ENCODE results near the gene SLC9A3. TPM values are rescaled to one million over a fixed set of nuclear protein-coding genes. Genes with fewer than 3 reads are reported as not detected.

SLC9A3 gene
- total RNA-seq, 1 donor from 2014 or later = 9.9 TPM

- no peaks in the 10 kb centered on the region for H3K9me3 ChIP-seq
- H3K27me3 ChIP-seq = no peaks in the 10 kb centered on the region
- no peak for TF ChIP-seq CTCF (IDR thresholded peaks at IDR 0.05)
- peaks cover 12% of the 10 kb centered on the region in 2 donors for H3K4me1 ChIP-seq
- intact Hi-C loops (cut with DNase I) = loop anchor here (1.0 to 10.0 kb wide), 4 partner anchors 31 to 225 kb away; partner anchors contain the start of genes CCDC127, CEP72, PDCD6 and SDHA
- DNase-seq (ENCODE audit: low spot score in 2 of 2) = peak in 1 of 2 donors; percentile 82
- H3K36me3 ChIP-seq = peaks cover 11 to 17% of the 10 kb centered on the region in 2 donors
- peak within 1 kb of the TSS; percentile 76 for H3K27ac ChIP-seq
- peak within 1 kb of the TSS; percentile 71 to 92 for H3K4me3 ChIP-seq
Observed at GRCh38 chr5:442335-443238, 81.7 kb downstream of the SLC9A3 start, which contains the start of gene EXOC3. Gene EXOC3 (plus strand): TSS chr5:443176. CDS start chr5:446206, 3,030 bp downstream.

DNA sequence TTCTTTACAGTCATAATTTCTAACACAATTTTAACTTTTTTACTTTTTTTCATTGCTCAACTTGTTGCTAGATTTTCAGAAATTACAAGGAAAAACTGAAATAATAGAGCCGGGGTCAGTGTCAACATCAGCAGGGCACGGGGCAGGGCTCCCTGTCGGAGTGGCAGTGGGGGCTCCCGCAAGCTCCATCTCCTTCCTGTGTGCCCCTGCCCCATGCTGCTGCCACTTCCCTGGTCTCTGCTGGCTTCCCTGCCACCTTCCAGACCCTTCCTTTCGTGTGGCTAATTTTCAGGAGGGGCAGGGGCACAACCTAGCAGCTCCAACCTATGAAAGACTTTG, 82.3 kb downstream of the SLC9A3 start:
- no peaks in the 10 kb centered on the region for H3K27me3 ChIP-seq
- intact Hi-C loops (cut with DNase I) = loop anchor here (1.0 to 10.0 kb wide), 4 partner anchors 31 to 225 kb away; partner anchors contain the start of genes CCDC127, CEP72, PDCD6 and SDHA
- no peaks in the 10 kb centered on the region for H3K9me3 ChIP-seq
- DNase-seq (ENCODE audit: low spot score in 2 of 2) = no peak
- TF ChIP-seq CTCF (IDR thresholded peaks at IDR 0.05) = no peak
- H3K4me1 ChIP-seq = peaks cover 12% of the 10 kb centered on the region in 2 donors
- no peak overlapping the region for H3K27ac ChIP-seq
- H3K36me3 ChIP-seq = peaks cover 5 to 11% of the 10 kb centered on the region in 2 donors
- peak overlapping the region; percentile 71 to 92 for H3K4me3 ChIP-seq

GRCh38 chr5:440401-441201, 83.6 kb downstream of the SLC9A3 start:
- Histone ChIP-seq H3K4me3 (no peak overlapping the region), H3K27me3 (no peaks in the 10 kb centered on the region), H3K4me1 (peaks cover 12% of the 10 kb centered on the region in 2 donors), H3K36me3 (no peaks in the 10 kb centered on the region), H3K9me3 (no peaks in the 10 kb centered on the region), H3K27ac (no peak overlapping the region)
- no peak for TF ChIP-seq CTCF (IDR thresholded peaks at IDR 0.05)
- DNase-seq (ENCODE audit: low spot score in 2 of 2) = peak in 1 of 2 donors; percentile 58
- intact Hi-C loops (cut with DNase I) = loop anchor here (5.0 to 10.0 kb wide), 3 partner anchors 166 to 223 kb away; partner anchors contain the start of genes CCDC127, CEP72, PDCD6 and SDHA

GRCh38 chr5:439636-440035, 84.6 kb downstream of the SLC9A3 start:
- intact Hi-C loops (cut with DNase I) = loop anchor here (5.0 to 10.0 kb wide), 3 partner anchors 165 to 222 kb away; partner anchors contain the start of genes CCDC127, CEP72, PDCD6 and SDHA
- no peak overlapping the region for H3K4me3 ChIP-seq
- no peak overlapping the region for H3K27ac ChIP-seq
- peak in 1 of 2 donors; percentile 57 for DNase-seq (ENCODE audit: low spot score in 2 of 2)
- no peak for TF ChIP-seq CTCF (IDR thresholded peaks at IDR 0.05)
- H3K4me1 ChIP-seq = peaks cover 12% of the 10 kb centered on the region in 2 donors
- H3K9me3 ChIP-seq = no peaks in the 10 kb centered on the region
- H3K36me3 ChIP-seq = no peaks in the 10 kb centered on the region
- H3K27me3 ChIP-seq = no peaks in the 10 kb centered on the region

DNA sequence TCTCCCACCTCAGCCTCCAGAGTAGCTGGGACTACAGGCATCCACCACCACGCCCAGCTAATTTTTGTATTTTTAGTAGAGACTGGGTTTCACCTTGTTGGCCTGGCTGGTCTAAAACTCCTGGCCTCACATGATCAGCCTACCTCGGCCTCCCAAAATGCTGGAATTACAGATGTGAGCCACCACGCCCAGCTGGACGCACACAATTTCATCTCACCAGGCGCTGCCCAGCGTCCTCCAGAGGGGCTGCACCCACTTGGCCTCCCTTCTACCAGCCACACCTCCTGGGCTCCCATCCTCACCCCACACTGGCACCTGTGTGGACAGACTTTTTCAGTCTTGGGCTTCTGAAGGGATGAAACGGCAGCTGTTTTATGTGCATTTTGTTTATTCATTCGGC, 85.1 kb downstream of the SLC9A3 start:
- H3K4me1 ChIP-seq = peaks cover 9 to 12% of the 10 kb centered on the region in 2 donors
- intact Hi-C loops (cut with DNase I) = no loop called here
- H3K4me3 ChIP-seq = no peak overlapping the region
- no peaks in the 10 kb centered on the region for H3K9me3 ChIP-seq
- TF ChIP-seq CTCF (IDR thresholded peaks at IDR 0.05) = no peak
- DNase-seq (ENCODE audit: low spot score in 2 of 2) = peak in 1 of 2 donors; percentile 47
- H3K36me3 ChIP-seq = no peaks in the 10 kb centered on the region
- H3K27me3 ChIP-seq = no peaks in the 10 kb centered on the region
- no peak overlapping the region for H3K27ac ChIP-seq
